ENCODE measurements around the gene QRSL1.
"Not testable (repeated sequence)": the region's sequence is repeated elsewhere in the genome, so short reads cannot be mapped to it uniquely, and the experiment has no call there.

QRSL1 gene

DNA sequence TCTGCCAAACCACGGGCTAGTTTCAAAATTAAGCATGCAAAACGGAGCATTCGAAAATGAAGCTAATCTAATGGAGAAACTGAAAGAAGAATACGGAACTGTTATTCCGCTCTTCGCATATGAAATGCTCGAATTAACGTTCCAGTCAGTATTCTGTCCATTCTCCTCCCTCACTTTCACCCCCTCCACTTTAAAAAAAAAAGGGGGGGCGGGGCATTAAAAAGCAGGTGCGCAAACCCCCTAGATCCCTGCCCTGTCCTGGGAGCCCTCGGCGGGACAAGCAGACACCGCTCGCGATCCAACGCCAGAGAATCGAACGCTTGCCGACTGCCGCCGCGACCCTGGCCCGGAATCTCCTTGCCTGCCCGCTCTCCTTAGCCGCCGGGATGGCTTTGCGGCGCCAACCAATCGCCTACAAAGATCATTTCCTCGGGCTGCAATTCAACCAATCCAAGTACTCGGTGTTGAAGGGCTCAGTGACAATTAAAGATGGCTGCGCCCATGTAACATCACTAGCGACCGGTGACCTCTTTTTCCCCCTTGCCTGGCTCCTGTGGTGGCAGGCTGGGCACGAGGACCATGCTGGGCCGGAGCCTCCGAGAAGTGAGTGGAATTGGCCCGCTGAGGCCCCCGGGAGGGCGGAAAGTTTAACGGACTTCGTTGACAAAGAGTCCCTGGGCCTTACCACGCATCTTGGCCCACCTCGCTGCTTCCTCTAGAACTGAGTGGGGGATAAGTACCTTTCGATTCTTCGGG is at the start of gene QRSL1, which contains the start of gene RTN4IP1:
QRSL1 (plus strand) TSS at position 476 of the 756 bp plus-strand sequence; CDS start at position 580, 104 bp downstream.
RTN4IP1 (minus strand) TSS at position 396 of the 756 bp plus-strand sequence. CDS start 477 bp downstream, outside the sequence.
- DNase-seq (ENCODE audit: low read depth in 2 of 3, low spot score in 1 of 3): peak; percentile 76 to 79 (median 79)

DNA sequence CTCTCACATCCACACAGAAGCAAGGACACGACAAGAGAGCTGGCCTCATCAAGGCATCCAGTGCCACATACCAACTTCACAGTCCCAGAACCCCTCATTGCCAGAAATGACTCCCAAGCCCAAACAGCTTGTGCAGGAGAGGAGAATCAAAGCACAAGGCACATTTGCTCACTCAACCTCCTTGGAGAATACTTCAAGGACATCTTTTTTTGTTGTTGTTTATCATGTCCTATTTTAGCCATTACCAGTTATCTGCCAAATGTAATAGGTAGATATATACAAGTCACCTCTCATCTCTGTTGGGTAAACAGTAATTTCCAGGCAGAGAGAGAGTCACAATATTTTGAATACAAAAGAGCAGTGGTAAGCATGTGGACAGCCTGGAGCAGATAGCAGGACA is 47.9 kb upstream of the QRSL1 start:
- DNase-seq (ENCODE audit: low read depth in 2 of 3, low spot score in 1 of 3): no peak

DNA sequence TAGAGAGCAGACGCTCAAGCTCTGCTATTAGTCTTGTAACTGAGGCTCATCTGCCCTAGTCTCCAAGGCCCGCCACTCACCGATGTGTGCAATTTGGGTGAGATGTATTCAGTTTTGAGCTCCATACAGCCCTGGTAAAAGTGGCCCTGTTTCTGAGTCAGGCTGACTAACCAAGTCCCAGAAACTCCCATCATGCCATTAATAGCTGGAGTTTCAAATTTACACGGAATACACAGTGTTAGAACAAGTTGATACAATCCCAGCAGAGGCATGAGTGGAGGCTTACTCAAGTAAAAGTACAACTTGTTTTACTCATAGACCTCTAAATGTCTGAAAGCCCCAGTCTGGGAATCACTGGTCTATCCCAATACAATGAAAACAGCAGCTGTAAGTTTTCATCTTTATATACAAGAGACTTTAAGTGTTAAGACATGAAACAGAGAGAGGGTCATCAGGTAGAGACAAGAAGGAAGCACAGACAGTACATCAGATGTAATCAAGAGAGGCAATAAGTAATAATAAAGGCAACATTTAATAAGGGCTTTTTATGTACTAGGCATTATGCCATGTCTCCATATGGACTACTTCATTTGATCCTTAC is 42.5 kb upstream of the QRSL1 start:
- DNase-seq (ENCODE audit: low read depth in 2 of 3, low spot score in 1 of 3): no peak

- not testable (repeated sequence) for DNase-seq (ENCODE audit: low read depth in 2 of 3, low spot score in 1 of 3)
These were observed 40.4 kb upstream of the QRSL1 start for GRCh38 chr6:106588937-106589336.

DNA sequence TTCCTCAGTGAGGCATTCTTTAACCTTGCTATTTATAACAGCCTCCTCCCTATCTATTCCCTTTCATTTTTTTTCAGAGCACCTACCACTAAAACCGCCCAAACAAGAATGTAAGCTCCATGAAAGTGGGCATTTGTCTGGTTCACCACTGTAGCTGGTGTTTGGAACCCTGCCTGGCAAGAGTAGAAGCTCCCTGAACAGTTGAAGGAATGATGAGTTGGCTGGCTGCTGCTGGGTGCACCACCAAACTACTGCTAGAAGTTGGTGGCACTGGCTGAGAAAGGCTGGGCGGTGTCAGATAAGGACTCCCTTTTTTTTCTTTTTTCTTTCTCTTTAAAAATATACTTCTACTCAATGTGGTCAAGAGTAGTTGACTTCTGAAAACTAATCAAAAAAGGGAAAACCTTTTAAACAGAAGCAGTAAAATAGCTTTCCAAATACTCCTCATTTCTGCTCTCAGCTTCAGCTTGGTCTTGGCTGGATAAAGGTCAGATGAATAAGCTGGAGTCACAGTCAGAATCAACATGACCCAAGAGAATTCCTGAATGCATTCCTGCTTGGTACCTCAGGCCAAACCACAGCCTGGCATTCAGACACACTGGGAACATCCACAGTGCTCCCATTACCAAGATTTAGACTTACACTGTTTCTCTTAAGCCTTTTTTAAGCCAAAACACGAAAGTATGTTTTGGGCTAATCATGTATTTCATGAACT is 38.1 kb upstream of the QRSL1 start:
- DNase-seq (ENCODE audit: low read depth in 2 of 3, low spot score in 1 of 3): no peak

GRCh38 chr6:106599440-106599839 is 29.9 kb upstream of the QRSL1 start:
- DNase-seq (ENCODE audit: low read depth in 2 of 3, low spot score in 1 of 3): no peak

- DNase-seq (ENCODE audit: low read depth in 2 of 3, low spot score in 1 of 3): no peak
These were observed 29.0 kb upstream of the QRSL1 start for GRCh38 chr6:106600329-106600728.

- DNase-seq (ENCODE audit: low read depth in 2 of 3, low spot score in 1 of 3): peak in 1 of 3 donors; percentile 44
These were observed 21.2 kb upstream of the QRSL1 start for GRCh38 chr6:106608080-106608668.

DNA sequence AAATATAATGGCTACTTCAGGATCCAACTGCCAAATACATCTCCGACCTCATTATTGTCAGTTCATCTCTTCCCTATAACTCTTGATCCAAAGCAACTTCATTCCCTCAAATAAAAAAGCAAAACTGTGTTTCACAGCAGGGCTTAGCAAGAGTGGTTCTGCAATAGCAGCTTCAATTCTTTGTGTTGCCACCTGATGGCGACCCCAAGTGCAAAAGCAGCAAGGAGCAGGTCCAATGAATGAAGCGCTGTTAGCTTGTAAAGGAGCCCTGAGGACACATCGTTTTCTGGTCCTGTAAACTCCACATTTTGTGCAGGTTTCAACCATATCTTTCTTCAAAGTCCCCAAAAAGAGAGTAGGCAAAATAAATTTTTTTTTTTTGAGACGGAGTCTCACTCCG is 19.7 kb upstream of the QRSL1 start:
- no peak for DNase-seq (ENCODE audit: low read depth in 2 of 3, low spot score in 1 of 3)

GRCh38 chr6:106611030-106611429 is 18.3 kb upstream of the QRSL1 start:
- DNase-seq (ENCODE audit: low read depth in 2 of 3, low spot score in 1 of 3): no peak

DNA sequence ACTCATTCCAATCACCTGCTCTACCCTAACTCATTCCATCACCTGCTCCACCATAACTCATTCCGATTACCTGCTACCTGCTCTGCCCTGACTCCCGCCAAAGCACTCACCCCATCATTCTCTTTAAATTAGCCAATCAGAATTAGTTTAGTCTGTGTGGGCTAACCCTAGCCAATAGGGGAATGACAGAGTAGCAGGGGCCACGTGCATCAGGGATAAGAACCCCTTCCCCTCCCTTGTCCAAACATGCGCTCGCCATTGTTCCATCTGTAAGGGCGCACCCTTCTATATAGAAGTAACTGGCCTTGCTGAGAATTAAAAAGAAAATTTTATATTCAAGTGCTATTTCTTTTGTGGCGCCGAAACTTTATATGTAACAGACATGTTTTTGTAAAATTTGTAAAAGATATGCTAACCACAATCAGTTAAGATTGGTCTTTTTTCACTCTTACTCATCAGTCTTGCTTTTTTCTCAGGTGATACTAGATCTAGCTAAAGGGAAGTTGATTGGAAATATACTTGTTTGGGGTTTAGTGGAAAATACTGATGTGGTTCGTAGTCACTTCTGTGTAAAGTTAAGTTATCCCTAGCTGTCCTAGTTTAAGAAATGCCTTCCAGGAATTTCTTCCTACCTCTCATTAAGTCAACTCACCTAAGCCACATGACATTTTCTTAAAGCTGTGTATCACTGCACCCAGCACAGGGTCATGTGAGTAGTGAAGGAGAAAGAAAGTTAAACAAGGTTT is 16.5 kb upstream of the QRSL1 start:
- DNase-seq (ENCODE audit: low read depth in 2 of 3, low spot score in 1 of 3): no peak

GRCh38 chr6:106613590-106613989 is 15.8 kb upstream of the QRSL1 start:
- DNase-seq (ENCODE audit: low read depth in 2 of 3, low spot score in 1 of 3): no peak

DNA sequence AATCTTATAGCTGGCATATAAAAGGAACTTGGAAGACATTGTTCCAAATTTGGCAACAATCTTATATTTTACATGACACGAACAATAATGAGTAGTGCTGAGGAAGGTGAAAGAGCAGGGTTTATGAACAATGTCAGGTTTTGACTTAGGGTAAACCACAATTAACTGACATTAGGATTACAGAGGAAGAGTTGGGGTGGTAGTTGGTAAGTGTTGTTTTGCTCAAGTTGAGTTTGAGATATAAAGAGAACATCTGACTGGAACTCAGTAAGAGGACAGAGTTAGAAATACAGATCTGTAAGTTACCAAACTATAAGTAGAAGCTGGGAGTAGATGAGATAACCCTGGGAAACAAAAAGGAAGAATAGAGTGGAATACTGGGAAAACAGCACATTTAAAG is 15.2 kb upstream of the QRSL1 start:
- DNase-seq (ENCODE audit: low read depth in 2 of 3, low spot score in 1 of 3): no peak

- DNase-seq (ENCODE audit: low read depth in 2 of 3, low spot score in 1 of 3): no peak
These were observed 14.7 kb upstream of the QRSL1 start for GRCh38 chr6:106614592-106615257.

DNA sequence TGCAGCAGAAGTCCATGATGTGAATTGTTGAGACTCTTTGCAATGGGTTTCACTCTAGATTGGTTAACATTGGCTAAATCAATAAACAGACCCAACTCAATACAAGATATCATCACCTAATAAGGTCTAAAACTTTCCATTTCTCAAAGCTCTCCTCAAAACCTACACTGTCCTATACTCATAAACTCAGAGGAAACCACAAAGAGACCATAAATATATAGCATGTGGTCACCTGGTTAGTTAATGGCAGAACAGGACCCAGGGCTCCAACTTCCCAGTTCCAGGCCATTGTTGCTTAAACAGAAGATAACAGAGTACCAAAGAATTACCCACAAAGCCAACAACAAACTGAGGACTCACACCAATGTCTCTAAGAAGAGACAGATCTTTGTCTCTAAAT is 12.1 kb upstream of the QRSL1 start:
- DNase-seq (ENCODE audit: low read depth in 2 of 3, low spot score in 1 of 3): no peak

DNA sequence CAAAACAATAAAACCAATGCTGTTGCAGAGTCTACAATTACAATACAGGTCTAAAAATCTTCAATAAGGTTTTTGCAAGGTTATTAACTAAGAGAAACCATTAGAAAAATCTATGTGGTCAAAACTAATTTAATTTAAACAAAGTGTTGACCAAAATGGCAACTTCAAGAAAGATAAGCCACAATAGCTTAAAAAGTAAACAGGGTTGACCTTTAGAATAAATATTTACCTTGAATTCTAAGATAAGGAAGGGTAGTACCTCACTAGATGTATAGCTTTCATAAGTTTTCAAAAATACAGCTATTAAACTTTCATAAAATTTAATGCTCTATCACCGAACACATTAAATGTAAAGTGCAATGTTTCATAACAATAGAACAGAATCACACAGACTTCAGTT is 11.5 kb upstream of the QRSL1 start:
- no peak for DNase-seq (ENCODE audit: low read depth in 2 of 3, low spot score in 1 of 3)

- DNase-seq (ENCODE audit: low read depth in 2 of 3, low spot score in 1 of 3): no peak
These were observed 11.1 kb upstream of the QRSL1 start for GRCh38 chr6:106618324-106618723.

GRCh38 chr6:106619223-106619622 is 10.2 kb upstream of the QRSL1 start:
- DNase-seq (ENCODE audit: low read depth in 2 of 3, low spot score in 1 of 3): no peak

DNA sequence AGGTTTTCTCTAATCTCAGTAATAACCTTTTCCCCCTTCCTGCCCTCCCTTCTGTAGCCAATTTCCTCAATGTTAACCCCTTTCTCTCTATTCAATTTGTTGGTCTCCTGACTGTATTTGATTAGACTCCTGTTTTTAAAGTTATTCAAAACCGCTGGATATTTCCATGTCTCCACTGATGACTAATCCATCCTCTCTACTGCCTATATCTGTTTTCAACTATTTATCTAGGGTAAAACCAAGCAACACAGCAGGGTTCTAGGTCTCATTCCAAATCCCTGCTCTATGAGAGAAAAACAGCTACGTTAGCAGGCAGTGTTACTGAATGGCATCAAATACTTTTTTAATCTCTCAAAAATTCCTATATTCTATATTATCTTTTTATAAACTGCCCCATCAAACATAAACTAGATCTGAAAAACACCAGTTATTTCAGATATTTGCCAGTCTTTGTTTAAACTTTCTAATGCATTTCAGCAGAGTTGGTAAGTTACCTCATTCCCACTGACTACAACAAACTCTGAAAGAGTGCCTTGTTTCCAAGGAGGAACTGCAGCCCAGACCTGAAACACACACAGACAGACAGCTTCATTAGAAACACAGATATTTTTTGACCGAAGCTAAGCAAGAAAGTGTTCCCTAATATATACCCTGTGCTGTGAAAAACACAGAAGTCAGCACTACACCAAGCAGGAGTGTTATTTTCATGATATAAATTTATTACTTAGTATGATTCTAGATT is 8.3 kb upstream of the QRSL1 start:
- DNase-seq (ENCODE audit: low read depth in 2 of 3, low spot score in 1 of 3): no peak

DNA sequence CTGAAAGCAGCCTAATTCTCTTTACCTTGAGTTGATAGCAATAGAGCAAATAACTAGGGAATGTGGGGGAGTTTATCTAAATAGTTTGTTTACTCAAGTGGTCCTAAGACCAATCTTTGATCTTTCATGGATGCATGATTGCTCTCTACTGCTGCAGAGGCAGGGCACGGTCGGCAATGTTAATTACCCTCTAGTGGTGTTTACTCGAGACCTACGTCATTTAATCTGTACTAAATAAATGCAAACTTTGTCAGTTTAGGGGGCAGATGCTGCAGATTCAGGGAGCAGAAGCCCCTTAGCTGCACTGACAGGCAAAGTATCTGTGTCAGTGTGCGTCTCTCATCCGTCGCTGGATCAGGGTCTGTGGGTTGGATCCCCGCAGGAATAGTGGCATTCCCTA is 7.0 kb upstream of the QRSL1 start:
- DNase-seq (ENCODE audit: low read depth in 2 of 3, low spot score in 1 of 3): no peak
